SU-DHL-6 (cell line): Measurements from ENCODE around the gene ADNP2.

Source experiments
- H2AFZ ChIP-seq: fragments of 200-600 bp; sonication (generic); 2 replicates; pipeline ENCODE4 v1.6.1; 2014; ENCODE audit warnings: low read depth, mild to moderate bottlenecking, moderate library complexity, mixed read lengths, antibody characterized with exemption, low read length; ENCODE audit not compliant: severe bottlenecking
- H3F3A ChIP-seq: fragments of 200-600 bp; shearing (Covaris generic); 2 replicates; pipeline ENCODE4 v1.6.0; 2016; ENCODE audit warnings: antibody characterized with exemption, mild to moderate bottlenecking; ENCODE audit not compliant: insufficient read depth
- H3K27ac ChIP-seq: fragments of 200-600 bp; sonication (generic); 2 replicates; pipeline ENCODE4 v1.5.1; 2016; ENCODE audit warnings: low read depth, mild to moderate bottlenecking, low read length, moderate library complexity, mixed read lengths
- H3K27me3 ChIP-seq: fragments of 200-600 bp; sonication (generic), shearing (Covaris generic); 2 replicates; pipeline ENCODE4 v1.6.0; 2014; ENCODE audit warnings: mild to moderate bottlenecking, low read length
- H3K36me3 ChIP-seq: fragments of 200-600 bp; sonication (generic); 2 replicates; pipeline ENCODE4 v1.6.1; 2014; ENCODE audit warnings: mild to moderate bottlenecking, low read length, mixed read lengths
- H3K4me2 ChIP-seq: fragments of 300-600, 200-600 bp; shearing (Covaris generic), sonication (generic); 2 replicates; pipeline ENCODE4 v1.6.0; 2014; ENCODE audit warnings: low read length, low read depth, mild to moderate bottlenecking; ENCODE audit not compliant: poor library complexity, severe bottlenecking
- H3K4me3 ChIP-seq: fragments of 200-600 bp; sonication (generic); 2 replicates; pipeline ENCODE4 v1.5.1; 2014; ENCODE audit warnings: antibody characterized with exemption, low read length, mild to moderate bottlenecking, mixed read lengths; ENCODE audit not compliant: insufficient read depth, poor library complexity, severe bottlenecking
- H3K79me2 ChIP-seq: fragments of 200-600 bp; sonication (generic); 2 replicates; pipeline ENCODE4 v1.6.1; 2014; ENCODE audit warnings: mild to moderate bottlenecking, low read length, moderate library complexity; ENCODE audit not compliant: insufficient read depth
- H3K9ac ChIP-seq: fragments of 200-600 bp; sonication (generic); 2 replicates; pipeline ENCODE4 v1.7.0; 2014; ENCODE audit warnings: mild to moderate bottlenecking, low read length
- H3K9me2 ChIP-seq: fragments of 200-600 bp; sonication (generic); replicated peaks from 2 replicates; pipeline ENCODE4 v1.6.1; 2014; ENCODE audit warnings: low read length; ENCODE audit not compliant: insufficient read depth
- H3K9me3 ChIP-seq: fragments of 200-600 bp; sonication (generic); 2 replicates; pipeline ENCODE4 v1.6.1; 2014; ENCODE audit warnings: low read length, mixed read lengths; ENCODE audit not compliant: insufficient read depth
- H4K20me1 ChIP-seq: fragments of 200-600 bp; sonication (generic); 2 replicates; pipeline ENCODE4 v1.6.1; 2014; ENCODE audit warnings: low read depth, mild to moderate bottlenecking, antibody characterized with exemption, low read length, moderate library complexity, mixed read lengths
- CTCF ChIP-seq: fragments of 200-600 bp; sonication (generic); IDR thresholded peaks from one replicate; pipeline ENCODE4 v1.5.1; 2017; ENCODE audit warnings: antibody characterized with exemption, mild to moderate bottlenecking, low read length, moderate library complexity; ENCODE audit not compliant: insufficient read depth, poor library complexity, severe bottlenecking
- EZH2phosphoT487 ChIP-seq: fragments of 200-600 bp; sonication (generic), shearing (Covaris generic); conservative IDR thresholded peaks from 2 replicates; pipeline ENCODE4 v1.6.1; 2018; ENCODE audit warnings: mild to moderate bottlenecking, antibody characterized with exemption, low read length, moderate library complexity, mixed read lengths

The ADNP2 gene

GRCh38 chr18:80133124-80133523 lies 24.1 kb downstream of the ADNP2 start:
- Histone ChIP-seq H3K36me3 (no peaks in the 10 kb centered on the region), H3K9me3 (no peaks in the 10 kb centered on the region), H3K27ac (no peak overlapping the region), H3K9me2 (no peaks in the 10 kb centered on the region), H3K4me3 (no peak overlapping the region), H3K9ac (no peak overlapping the region), H3F3A (no peaks in the 10 kb centered on the region), H4K20me1 (no peaks in the 10 kb centered on the region), H3K4me2 (no peak overlapping the region), H3K79me2 (no peaks in the 10 kb centered on the region), H3K27me3 (no peaks in the 10 kb centered on the region), H2AFZ (no peak overlapping the region)
- no peak for TF ChIP-seq EZH2phosphoT487
- no peak for TF ChIP-seq CTCF

- Histone ChIP-seq H3K27me3 (no peaks in the 10 kb centered on the region), H3K4me3 (no peak overlapping the region), H3K9me2 (no peaks in the 10 kb centered on the region), H3K9me3 (no peaks in the 10 kb centered on the region), H3K9ac (no peak overlapping the region), H3K79me2 (no peaks in the 10 kb centered on the region), H3K36me3 (no peaks in the 10 kb centered on the region), H3K27ac (no peak overlapping the region), H2AFZ (no peak overlapping the region), H4K20me1 (no peaks in the 10 kb centered on the region), H3K4me2 (no peak overlapping the region), H3F3A (no peaks in the 10 kb centered on the region)
- TF ChIP-seq CTCF (no peak), EZH2phosphoT487 (no peak)
These were observed 26.1 kb downstream of the ADNP2 start for GRCh38 chr18:80135136-80135535.

- Histone ChIP-seq H3K9me2 (no peaks in the 10 kb centered on the region), H4K20me1 (no peaks in the 10 kb centered on the region), H3K4me3 (no peak overlapping the region), H3K27ac (no peak overlapping the region), H3K9ac (no peak overlapping the region), H2AFZ (no peak overlapping the region), H3K36me3 (no peaks in the 10 kb centered on the region), H3K4me2 (no peak overlapping the region), H3K27me3 (no peaks in the 10 kb centered on the region), H3F3A (no peaks in the 10 kb centered on the region), H3K79me2 (no peaks in the 10 kb centered on the region), H3K9me3 (no peaks in the 10 kb centered on the region)
- TF ChIP-seq EZH2phosphoT487 = no peak
- TF ChIP-seq CTCF = no peak
These were observed 27.6 kb downstream of the ADNP2 start for GRCh38 chr18:80136679-80137078.

GRCh38 chr18:80137137-80137536 lies 28.1 kb downstream of the ADNP2 start:
- Histone ChIP-seq H3K79me2 (no peaks in the 10 kb centered on the region), H3K4me3 (no peak overlapping the region), H4K20me1 (no peaks in the 10 kb centered on the region), H2AFZ (no peak overlapping the region), H3K9ac (no peak overlapping the region), H3K4me2 (no peak overlapping the region), H3K9me3 (no peaks in the 10 kb centered on the region), H3K9me2 (no peaks in the 10 kb centered on the region), H3K27ac (no peak overlapping the region), H3F3A (no peaks in the 10 kb centered on the region), H3K36me3 (no peaks in the 10 kb centered on the region), H3K27me3 (no peaks in the 10 kb centered on the region)
- TF ChIP-seq EZH2phosphoT487 = no peak
- TF ChIP-seq CTCF = no peak
